ENCODE data around the gene CDH4. TPM values are rescaled to one million over a fixed set of nuclear protein-coding genes. Genes with fewer than 3 reads are reported as not detected.

CDH4 gene
- total RNA-seq, 1 experiment from 2014 or later, result not detected

GRCh38 chr20:61924211-61924857 is 672.3 kb downstream of the CDH4 start:
- POLR2A ChIA-PET (ENCODE audit: unreplicated experiment), result no interaction called here
- intact Hi-C loops (cut with micrococcal nuclease; ENCODE audit: unreplicated experiment), result no loop called here
- Histone ChIP-seq H3F3A (ENCODE audit: insufficient read depth, low read depth) (no peaks in the 10 kb centered on the region), H3K4me2 (no peak overlapping the region), H4K20me1 (ENCODE audit: insufficient read depth) (no peaks in the 10 kb centered on the region), H3K27me3 (ENCODE audit: insufficient read depth, low read depth) (peaks cover 40% of the 10 kb centered on the region), H3K36me3 (ENCODE audit: low read depth) (no peaks in the 10 kb centered on the region), H3K79me2 (ENCODE audit: low read depth) (no peaks in the 10 kb centered on the region), H3K9me2 (ENCODE audit: insufficient read depth) (no peaks in the 10 kb centered on the region), H3K9me3 (ENCODE audit: insufficient read depth, low read depth) (no peaks in the 10 kb centered on the region), H2AFZ (no peak overlapping the region), H3K27ac (no peak overlapping the region), H3K4me1 (replicated peaks; ENCODE audit: insufficient read depth) (0 out of 2 replicates have a peak, but pooled peaks cover 11% of the 10 kb centered on the region), H3K4me3 (no peak overlapping the region)
- no TSS peak for BruUV-seq (replicated peaks)
- DNase-seq, result no peak
- TF ChIP-seq EZH2 (IDR thresholded peaks at IDR 0.05; ENCODE audit: low read depth), result no peak
- TF ChIP-seq, protein P1, sequence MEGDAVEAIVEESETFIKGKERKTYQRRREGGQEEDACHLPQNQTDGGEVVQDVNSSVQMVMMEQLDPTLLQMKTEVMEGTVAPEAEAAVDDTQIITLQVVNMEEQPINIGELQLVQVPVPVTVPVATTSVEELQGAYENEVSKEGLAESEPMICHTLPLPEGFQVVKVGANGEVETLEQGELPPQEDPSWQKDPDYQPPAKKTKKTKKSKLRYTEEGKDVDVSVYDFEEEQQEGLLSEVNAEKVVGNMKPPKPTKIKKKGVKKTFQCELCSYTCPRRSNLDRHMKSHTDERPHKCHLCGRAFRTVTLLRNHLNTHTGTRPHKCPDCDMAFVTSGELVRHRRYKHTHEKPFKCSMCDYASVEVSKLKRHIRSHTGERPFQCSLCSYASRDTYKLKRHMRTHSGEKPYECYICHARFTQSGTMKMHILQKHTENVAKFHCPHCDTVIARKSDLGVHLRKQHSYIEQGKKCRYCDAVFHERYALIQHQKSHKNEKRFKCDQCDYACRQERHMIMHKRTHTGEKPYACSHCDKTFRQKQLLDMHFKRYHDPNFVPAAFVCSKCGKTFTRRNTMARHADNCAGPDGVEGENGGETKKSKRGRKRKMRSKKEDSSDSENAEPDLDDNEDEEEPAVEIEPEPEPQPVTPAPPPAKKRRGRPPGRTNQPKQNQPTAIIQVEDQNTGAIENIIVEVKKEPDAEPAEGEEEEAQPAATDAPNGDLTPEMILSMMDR (conservative IDR thresholded peaks at IDR 0.05), result no peak
- CTCF ChIA-PET, result no interaction called here

DNA sequence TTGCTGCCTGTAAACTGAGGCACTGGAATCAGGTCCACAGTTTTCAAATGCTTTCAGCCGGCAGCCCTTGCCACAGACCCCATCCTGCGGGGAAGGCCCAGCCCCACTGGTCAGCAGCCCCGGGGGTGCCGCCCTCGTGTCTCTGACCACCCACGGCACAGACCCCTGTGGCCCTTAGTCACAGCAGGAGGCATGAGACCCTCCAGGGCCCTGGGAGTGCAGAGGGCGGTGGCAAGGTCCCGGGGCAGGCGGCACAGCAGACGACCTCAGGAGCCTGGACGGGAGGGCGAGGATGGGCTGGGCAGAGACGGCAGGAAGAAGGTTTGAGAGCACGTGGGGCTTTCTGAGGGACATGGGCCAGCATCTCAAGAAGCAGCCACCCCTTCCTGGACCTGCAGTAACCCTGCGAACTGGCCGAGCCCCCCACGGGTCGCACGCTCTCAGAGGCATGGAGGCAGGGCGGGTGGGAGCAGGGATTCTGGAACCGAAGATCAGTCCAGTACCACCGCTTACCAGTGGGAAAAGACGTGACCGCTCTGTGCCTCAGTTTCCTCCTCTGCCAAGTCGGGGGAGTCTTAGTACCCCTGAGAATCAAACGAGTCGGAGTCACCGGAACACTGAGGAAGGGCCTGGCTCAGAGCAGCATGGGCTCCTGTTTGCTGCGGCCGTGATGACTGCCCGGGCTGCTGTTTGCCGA is 672.9 kb downstream of the CDH4 start:
- DNase-seq, result no peak
- TF ChIP-seq EZH2 (IDR thresholded peaks at IDR 0.05; ENCODE audit: low read depth), result no peak
- TF ChIP-seq, protein P1 (conservative IDR thresholded peaks at IDR 0.05), result no peak
- ChIA-PET CTCF (no interaction called here), POLR2A (ENCODE audit: unreplicated experiment) (no interaction called here)
- H3K27ac ChIP-seq, result no peak overlapping the region
- no peaks in the 10 kb centered on the region for H3F3A ChIP-seq (ENCODE audit: insufficient read depth, low read depth)
- BruUV-seq (replicated peaks), result no TSS peak
- no peak overlapping the region for H2AFZ ChIP-seq
- no peaks in the 10 kb centered on the region for H4K20me1 ChIP-seq (ENCODE audit: insufficient read depth)
- H3K4me1 ChIP-seq (replicated peaks; ENCODE audit: insufficient read depth), result 0 out of 2 replicates have a peak, but pooled peaks cover 11% of the 10 kb centered on the region
- H3K27me3 ChIP-seq (ENCODE audit: insufficient read depth, low read depth), result peaks cover 46% of the 10 kb centered on the region
- no peak overlapping the region for H3K4me3 ChIP-seq
- no peaks in the 10 kb centered on the region for H3K9me2 ChIP-seq (ENCODE audit: insufficient read depth)
- intact Hi-C loops (cut with micrococcal nuclease; ENCODE audit: unreplicated experiment), result no loop called here
- no peaks in the 10 kb centered on the region for H3K9me3 ChIP-seq (ENCODE audit: insufficient read depth, low read depth)
- H3K36me3 ChIP-seq (ENCODE audit: low read depth), result no peaks in the 10 kb centered on the region
- H3K79me2 ChIP-seq (ENCODE audit: low read depth), result no peaks in the 10 kb centered on the region
- H3K4me2 ChIP-seq, result peak overlapping the region; percentile 39; the same call in 1 of the 2 replicates

- H3K4me3 ChIP-seq, result no peak overlapping the region
- no peaks in the 10 kb centered on the region for H3F3A ChIP-seq (ENCODE audit: insufficient read depth, low read depth)
- peaks cover 53% of the 10 kb centered on the region for H3K27me3 ChIP-seq (ENCODE audit: insufficient read depth, low read depth)
- ChIA-PET POLR2A (ENCODE audit: unreplicated experiment) (interaction anchor here (0.6 kb wide), 2 partner anchors 24 to 425 kb away, joined by 3 read pairs; no protein-coding TSS in a partner anchor), CTCF (no interaction called here)
- H3K36me3 ChIP-seq (ENCODE audit: low read depth), result no peaks in the 10 kb centered on the region
- H3K4me2 ChIP-seq, result peak overlapping the region; percentile 39; the same call in 1 of the 2 replicates
- no peak overlapping the region for H2AFZ ChIP-seq
- DNase-seq, result peak; percentile 50 to 66
- intact Hi-C loops (cut with micrococcal nuclease; ENCODE audit: unreplicated experiment), result no loop called here
- no TSS peak for BruUV-seq (replicated peaks)
- H3K79me2 ChIP-seq (ENCODE audit: low read depth), result no peaks in the 10 kb centered on the region
- TF ChIP-seq, protein P1 (conservative IDR thresholded peaks at IDR 0.05), result no peak
- TF ChIP-seq EZH2 (IDR thresholded peaks at IDR 0.05; ENCODE audit: low read depth), result no peak
- H3K9me2 ChIP-seq (ENCODE audit: insufficient read depth), result no peaks in the 10 kb centered on the region
- H3K4me1 ChIP-seq (replicated peaks; ENCODE audit: insufficient read depth), result 0 out of 2 replicates have a peak, but pooled peaks cover 11% of the 10 kb centered on the region
- H3K9me3 ChIP-seq (ENCODE audit: insufficient read depth, low read depth), result no peaks in the 10 kb centered on the region
- H4K20me1 ChIP-seq (ENCODE audit: insufficient read depth), result no peaks in the 10 kb centered on the region
- H3K27ac ChIP-seq, result no peak overlapping the region
Measured at GRCh38 chr20:61925555-61926252, 673.6 kb downstream of the CDH4 start.
